ENCODE data around the gene AANAT. TPM values are rescaled to one million over a fixed set of nuclear protein-coding genes. Genes with fewer than 3 reads are reported as not detected.
"Not testable (repeated sequence)": the region's sequence is repeated elsewhere in the genome, so short reads cannot be mapped to it uniquely, and the experiment has no call there.

The AANAT gene
- polyA plus RNA-seq, 4 donors = 0.30 to 0.47 (median 0.38) TPM

DNA sequence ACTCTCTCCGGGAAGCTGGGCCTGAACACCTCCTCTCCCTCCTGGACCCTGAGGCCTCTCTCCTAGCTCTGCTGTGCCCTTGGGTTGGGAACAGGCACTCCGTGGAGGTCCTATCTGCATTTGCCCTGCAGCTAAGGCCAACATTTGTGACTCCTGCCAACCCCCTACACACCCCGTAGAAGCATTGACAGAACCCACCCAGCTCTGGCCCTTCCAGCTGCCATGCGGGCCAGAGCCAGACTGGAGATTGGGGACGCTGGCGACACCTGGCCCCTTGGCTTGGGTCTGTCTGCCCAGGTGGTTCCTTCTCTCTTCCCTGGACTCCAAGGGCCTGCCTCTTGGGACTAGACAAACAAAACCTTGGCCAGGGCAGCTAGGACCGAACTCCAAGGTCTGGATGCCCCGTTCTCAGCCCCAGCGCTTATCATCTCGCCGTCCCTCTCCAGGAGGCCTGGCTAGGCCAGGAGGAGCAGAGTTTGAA lies 34.5 kb downstream of the AANAT start:
- no peak for DNase-seq (ENCODE audit: low read depth in 4 of 4, low spot score in 2 of 4)

DNA sequence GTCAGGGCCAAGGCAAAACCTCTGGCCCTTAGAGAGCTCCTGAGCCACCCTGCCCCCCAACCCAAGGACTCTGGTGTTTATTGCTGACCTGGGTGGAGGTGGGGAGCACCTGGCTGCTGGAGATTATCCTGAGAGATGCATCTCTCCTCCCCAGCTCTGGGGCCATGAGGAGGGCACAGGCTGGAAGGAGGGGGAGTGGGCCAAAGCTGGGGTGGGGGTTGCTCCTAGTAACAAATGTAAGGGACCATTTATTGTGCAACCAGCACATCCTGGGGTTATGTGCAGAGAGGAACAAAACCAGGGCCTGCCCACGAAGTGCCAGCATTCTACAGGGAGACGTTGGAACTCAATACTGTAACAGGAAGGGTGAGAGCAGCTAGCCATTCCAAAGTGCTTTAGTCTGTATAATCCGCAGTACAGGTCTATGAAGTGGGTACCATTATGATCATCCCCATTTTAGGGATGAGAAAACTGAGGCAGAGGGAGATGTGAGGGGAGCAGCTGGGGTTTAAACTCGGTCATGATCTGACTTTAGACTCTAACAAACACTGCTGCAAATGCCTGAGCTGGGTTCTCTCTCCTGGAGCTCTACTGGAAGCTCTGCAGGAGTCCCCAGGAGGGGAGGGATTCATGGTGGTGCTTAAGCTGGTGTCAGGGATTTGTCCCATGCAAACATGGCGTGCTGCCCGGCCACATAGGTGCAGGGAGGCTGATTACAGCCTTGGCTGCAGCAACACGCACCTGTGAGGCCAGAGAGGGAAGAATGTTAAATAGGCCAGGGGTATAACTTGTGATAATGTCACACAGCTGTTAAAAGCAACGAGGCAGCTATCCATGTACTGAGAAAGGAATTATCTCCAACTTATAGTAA lies 35.2 kb downstream of the AANAT start:
- DNase-seq (ENCODE audit: low read depth in 4 of 4, low spot score in 2 of 4) = no peak

DNA sequence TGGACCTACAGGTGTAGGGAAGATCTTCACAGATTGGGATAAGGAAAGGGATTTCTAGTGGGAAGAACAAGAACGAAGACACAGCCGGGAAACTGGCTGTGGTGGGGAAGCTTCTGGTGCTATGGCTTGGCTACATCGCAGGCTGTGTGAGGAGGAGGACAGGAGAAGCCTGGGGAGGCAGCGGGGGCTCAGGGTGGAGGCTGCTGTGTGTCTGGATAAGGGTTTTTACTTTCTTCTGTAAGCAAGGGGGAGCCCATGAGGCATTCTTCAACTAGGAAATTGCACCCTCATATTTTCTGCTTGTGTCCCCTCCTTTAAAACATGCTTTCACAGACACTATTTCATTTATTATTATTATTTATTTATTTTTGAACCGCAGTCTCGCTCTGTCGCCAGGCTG lies 36.7 kb downstream of the AANAT start:
- no peak for DNase-seq (ENCODE audit: low read depth in 4 of 4, low spot score in 2 of 4)

DNA sequence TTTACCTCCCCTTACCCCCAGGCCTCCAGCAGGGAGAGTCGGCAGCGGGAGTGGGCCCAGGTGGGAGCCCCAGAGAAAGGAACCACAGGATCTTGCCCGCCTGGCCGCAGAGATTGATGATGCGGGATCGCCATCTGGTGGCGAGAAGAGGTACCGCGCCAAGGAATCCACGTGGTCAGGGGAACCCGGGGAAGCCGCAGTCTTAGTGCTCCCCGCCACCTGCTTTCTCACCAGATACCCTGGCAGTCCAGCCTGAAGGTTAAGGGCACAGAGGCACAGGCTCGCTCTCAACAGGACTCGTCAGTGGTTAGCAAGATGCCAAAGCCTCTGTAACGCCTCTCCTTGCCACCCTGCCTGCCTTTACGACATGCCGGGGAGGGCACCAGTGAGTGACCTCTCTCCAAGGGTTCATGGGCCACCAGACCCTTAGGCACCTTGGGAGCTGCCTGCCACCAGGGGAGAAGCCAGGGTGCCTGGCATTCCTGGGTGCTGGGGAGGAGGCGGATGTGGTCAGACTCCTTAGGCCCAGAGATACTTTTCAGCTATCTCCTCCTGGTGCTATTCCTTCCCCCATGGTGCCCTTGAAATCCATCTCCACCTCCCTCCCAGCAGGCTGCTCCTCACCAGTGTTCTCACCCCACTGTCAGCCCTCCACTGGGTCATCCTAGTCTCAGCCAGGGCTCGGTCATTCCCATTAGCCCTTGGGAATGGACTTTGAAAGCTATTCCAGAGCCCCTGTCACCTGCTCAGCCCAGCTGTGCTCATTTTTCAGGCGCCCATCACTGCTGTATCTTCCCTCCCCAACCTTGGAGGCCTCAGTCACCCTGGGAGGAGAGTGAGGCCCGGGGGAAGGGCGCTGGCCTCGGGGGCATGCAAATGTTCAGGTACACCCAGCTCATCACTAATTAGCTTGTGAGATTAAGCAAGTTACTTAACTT lies 39.3 kb downstream of the AANAT start:
- no peak for DNase-seq (ENCODE audit: low read depth in 4 of 4, low spot score in 2 of 4)

DNA sequence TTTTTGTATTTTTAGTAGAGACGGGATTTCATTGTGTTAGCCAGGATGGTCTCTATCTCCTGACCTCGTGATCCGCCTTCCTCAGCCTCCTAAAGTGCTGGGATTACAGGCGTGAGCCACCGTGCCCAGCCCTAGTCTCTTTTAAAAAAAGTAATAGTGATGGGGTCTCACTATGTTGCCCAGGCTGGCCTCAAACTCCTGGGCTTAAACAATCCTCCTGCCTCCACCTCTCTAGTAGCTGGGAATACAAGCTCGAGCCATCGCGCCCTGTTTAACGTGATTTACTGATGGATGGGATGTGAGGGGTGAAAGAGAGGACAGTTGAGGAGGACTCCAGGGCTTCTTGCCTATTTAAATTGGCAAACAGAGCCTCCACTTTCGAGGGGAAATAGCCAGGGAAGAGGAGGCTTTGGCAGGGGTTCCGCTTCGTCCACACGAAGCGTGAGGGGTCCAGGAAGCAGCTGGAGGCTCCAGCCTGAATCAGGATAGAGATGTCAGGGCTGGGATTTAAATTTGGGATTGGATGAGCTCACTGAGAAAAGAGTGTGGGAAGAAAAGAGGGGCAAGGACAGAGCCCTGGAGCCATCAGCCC lies 41.2 kb downstream of the AANAT start:
- not testable (repeated sequence) for DNase-seq (ENCODE audit: low read depth in 4 of 4, low spot score in 2 of 4)

DNA sequence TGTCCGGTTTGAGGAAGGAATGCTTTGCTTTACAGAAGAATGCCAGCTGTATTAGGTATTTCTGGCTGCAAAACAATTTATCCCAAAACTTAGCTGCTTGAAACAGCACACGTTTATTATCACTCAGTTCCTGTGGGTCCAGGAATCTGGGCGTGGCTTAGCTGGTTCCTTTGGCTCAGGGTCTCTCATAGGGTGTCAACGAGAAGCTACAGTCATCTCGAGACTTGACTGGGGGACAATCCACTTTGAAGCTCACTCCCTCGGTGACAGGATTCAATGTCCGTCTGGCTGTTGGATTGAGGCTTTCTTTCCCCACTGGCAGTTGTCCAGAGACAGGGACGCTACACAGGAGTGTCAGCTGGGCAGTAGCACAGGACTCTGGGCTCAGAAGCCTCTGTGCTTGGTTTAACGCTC lies 43.4 kb downstream of the AANAT start:
- no peak for DNase-seq (ENCODE audit: low read depth in 4 of 4, low spot score in 2 of 4)

DNA sequence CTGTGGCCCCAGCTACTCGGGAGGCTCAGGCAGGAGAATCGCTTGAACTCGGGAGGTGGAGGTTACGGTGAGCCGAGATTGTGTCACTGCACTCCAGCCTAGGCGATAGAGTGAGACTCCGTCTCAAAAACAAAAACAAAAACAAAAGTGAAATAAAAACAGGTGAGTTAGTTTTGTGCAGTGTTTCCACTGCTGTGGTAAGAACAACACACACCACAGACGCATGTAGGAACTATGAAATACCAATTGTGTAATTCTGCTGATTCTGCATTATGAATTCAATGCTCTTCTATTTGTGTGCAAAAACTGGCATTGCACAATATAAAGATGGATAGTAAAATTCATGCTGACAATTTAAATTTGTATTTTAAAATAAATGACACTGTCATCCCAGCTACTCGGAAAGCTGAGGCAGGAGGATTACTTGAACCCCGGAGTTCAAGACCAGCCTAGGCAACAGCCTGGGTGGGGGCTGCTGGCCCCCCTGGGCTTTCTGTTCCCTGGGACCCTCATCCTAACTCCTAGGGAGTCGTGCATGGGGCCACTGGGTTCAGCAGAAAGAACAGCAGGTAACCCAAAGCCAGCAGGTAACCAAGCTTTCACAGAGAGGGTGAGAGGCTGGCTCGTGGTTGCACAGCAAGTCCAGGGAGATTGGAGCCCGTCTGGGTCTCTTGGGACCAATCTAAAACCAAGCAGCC lies 44.4 kb downstream of the AANAT start:
- DNase-seq (ENCODE audit: low read depth in 4 of 4, low spot score in 2 of 4) = no peak

DNA sequence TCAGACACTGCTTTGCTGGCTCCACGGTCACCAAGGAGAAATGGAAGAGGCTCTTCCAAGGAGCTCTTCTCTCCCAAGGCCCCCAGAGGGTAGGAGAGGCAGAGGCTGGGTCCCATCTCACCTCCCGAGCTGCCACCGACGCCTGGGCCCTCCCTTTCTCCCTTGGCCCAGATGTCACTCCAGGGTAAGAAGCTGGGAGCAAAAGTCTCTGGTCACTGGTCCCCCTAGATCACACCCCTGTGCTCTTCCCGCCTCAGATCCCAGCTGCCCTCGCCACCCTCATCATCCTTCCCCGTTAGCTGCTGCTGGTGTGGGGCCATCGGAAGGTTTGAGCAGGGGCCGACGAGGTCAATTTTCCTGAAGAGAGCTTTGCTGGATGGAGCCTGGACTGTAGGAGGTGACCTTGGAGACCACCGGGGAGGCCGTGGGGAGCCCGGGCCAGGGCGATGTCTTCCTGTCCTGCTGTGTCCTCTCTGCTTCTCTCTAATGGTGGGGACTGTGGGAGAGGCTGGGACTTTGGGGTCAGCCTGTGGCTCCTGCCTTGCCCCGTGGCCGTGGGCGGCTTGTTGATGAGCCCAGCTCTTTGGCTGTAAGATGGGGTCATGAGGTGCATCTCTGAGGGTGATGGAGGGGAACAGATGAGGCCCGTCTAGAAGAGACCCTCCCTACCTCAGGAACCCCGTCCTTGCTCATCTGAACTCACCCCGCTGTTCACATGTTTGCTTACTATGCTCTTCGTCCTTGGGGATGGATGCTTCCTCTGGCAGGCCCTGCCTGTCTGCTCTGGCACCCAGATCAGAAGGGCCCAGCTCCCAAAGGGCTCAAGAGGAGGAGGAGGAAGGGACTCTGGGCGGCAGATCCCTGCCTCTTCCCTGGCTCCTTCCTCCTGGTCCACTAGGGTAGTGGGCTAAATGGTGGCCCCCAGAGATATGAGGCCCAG lies 45.2 kb downstream of the AANAT start:
- DNase-seq (ENCODE audit: low read depth in 4 of 4, low spot score in 2 of 4) = no peak

DNA sequence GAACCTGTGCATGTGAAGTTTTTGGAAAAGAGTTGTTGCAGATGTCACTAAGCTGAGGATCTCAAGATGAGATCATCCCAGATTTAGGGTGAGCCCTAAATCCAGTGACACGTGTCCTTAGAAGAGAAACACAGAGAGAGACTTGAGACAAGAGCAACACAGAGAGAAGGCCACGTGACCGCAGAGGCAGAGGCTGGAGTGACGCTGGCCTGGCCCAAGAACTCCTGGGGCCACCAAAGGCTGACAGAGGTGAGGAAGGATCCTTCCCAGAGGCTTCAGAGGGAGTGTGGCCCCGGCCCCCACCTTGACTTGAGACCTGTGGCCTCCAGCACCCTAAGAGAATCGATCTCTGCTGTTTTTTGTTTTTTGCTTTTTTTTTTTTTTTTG lies 45.9 kb downstream of the AANAT start:
- no peak for DNase-seq (ENCODE audit: low read depth in 4 of 4, low spot score in 2 of 4)

DNA sequence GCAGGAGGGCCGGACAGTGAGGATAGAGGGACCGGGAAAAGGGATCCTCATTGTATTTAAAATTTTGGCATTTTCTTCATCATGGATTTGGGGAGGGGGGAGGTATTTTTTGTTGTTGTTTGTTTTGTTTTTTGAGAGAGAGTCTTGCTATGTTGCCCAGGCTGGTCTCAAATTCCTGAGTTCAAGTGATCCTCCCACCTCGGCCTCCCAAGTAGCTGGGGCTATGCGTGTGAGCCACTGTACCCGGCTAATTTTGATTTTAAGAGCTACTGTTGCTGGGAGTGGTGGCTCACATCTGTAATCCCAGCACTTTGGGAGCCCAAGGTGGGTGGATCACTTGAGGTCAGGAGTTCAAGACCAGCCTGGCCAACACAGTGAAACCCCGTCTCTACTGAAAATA lies 47.0 kb downstream of the AANAT start:
- not testable (repeated sequence) for DNase-seq (ENCODE audit: low read depth in 4 of 4, low spot score in 2 of 4)

DNA sequence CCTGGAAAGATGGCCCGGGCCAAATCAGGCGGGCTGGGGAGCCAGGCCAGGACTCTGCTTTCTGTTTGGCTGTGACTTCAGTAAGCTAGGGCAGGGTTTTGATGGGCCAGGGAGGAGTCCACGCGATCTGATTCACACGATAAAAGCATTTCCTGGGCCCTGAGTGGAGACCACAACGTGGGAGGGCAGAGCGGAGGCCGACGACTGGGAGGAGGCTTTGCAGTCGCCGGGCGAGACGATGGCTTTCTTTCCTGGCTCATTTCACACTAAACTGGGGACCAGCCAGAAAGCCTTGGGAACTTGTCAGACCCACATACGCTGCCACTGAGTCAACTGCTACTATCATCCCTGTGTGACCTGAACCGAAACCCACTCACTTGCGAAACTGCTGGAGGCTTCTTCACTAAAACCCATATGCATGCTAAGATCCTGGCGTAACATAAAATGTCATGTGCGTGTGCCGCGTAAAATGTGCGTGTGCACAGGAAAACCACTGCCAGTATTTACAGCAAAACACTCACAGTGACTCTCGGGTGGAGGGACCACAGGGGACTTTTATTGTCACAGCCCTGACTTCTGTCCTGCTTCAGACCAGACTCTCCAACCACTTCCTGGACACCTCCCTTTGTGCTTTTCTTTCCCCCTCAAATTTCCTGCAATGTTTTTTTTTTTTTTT lies 48.0 kb downstream of the AANAT start:
- DNase-seq (ENCODE audit: low read depth in 4 of 4, low spot score in 2 of 4) = no peak

DNA sequence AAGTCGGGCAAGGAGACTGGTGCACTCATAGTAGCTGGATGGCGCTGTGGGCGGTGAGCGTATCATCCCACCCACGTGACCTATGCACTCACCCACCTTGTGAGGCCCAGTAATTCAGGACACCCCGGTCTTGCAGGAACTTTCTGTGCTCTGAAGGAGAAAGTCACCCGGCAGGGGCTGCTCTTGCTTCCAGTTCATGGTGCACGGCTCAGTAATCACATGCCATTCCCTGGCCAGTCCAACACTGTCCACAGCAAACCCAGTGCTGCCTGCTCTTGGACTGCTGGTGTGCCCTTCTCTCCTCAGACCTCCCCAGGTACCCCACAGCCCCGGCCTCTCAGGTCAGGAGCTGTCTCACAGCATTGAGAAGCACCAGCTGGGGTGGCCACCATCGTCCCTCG lies 50.2 kb downstream of the AANAT start:
- no peak for DNase-seq (ENCODE audit: low read depth in 4 of 4, low spot score in 2 of 4)

DNA sequence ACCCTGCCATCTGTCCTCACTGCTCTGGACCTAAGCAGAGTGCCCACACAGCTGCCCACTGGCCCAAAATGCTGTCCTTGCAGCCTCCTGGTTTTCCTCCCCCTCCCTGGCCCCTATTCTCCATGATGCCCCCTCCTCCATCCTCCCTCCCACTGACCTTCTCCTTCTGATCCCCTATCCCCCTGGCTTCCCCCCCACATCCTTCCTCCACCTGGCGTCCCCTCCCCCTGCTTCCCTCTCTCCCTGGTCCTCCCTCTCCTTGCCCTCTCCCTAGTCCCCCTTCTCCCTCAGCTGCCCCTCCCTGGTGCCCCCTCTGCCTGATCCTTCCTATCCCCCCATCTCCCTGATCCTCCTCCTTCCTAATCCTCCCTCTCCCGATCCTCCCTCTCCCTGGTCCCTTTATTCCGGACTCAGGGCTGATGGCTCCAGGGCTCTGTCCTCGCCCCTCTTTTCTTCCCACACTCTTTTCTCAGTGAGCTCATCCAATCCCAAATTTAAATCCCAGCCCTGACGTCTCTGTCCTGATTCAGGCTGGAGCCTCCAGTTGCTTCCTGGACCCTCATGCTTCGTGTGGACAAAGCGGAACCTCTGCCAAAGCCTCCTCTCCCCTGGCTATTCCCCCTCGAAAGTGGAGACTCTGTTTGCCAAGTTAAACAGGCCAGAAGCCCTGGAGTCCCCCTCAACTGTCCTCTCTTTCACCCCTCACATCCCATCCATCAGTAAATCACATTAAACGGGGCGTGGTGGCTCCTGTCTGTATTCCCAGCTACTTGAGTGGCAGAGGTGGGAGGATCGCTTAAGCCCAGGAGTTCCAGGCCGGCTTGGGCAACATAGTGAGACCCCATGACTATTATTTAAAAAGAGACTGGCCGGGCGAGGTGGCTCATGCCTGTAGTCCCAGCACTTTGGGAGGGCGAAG lies 51.9 kb downstream of the AANAT start:
- no peak for DNase-seq (ENCODE audit: low read depth in 4 of 4, low spot score in 2 of 4)

Other genes starting within 250 kb of the AANAT start
- 10 to 100 TPM; 22.0 to 39.1 (median 28.8) TPM for gene RNF157, start 227.1 kb upstream of the AANAT start, polyA plus RNA-seq (ENCODE audit: insufficient read length in 4 of 4)
- gene UBALD2, start 202.3 kb upstream of the AANAT start, polyA plus RNA-seq (ENCODE audit: insufficient read length in 4 of 4) = 10 to 100 TPM; 29.0 to 60.6 (median 49.1) TPM
- 10 to 100 TPM in 2 of 4 donors, 1 to 10 TPM in 2; 4.3 to 11.1 (median 8.3) TPM for gene QRICH2, start 159.3 kb upstream of the AANAT start, polyA plus RNA-seq (ENCODE audit: insufficient read length in 4 of 4)
- gene PRPSAP1, start 113.7 kb upstream of the AANAT start, polyA plus RNA-seq (ENCODE audit: insufficient read length in 4 of 4) = 10 to 100 TPM; 73.8 to 91.2 (median 80.6) TPM
- gene SPHK1, start 83.0 kb upstream of the AANAT start, polyA plus RNA-seq (ENCODE audit: insufficient read length in 4 of 4) = 1 to 10 TPM; 2.0 to 3.4 (median 2.9) TPM
- gene UBE2O, start 14.5 kb upstream of the AANAT start, polyA plus RNA-seq (ENCODE audit: insufficient read length in 4 of 4) = 10 to 100 TPM; 20.9 to 30.0 (median 28.9) TPM
- 1 to 10 TPM; 4.8 to 9.2 (median 7.7) TPM for gene RHBDF2, start 33.8 kb downstream of the AANAT start, polyA plus RNA-seq (ENCODE audit: insufficient read length in 4 of 4)
- 10 to 100 TPM; 12.2 to 23.4 (median 14.9) TPM for gene CYGB, start 70.1 kb downstream of the AANAT start, polyA plus RNA-seq (ENCODE audit: insufficient read length in 4 of 4)
- gene PRCD, start 72.4 kb downstream of the AANAT start, polyA plus RNA-seq (ENCODE audit: insufficient read length in 4 of 4) = 1 to 10 TPM; 2.6 to 6.3 (median 4.1) TPM
- gene ST6GALNAC2, start 118.3 kb downstream of the AANAT start, polyA plus RNA-seq (ENCODE audit: insufficient read length in 4 of 4) = 10 to 100 TPM in 2 of 4 donors, 1 to 10 TPM in 2; 9.3 to 13.8 (median 9.8) TPM
- gene ST6GALNAC1, start 176.2 kb downstream of the AANAT start, polyA plus RNA-seq (ENCODE audit: insufficient read length in 4 of 4) = under 1 TPM; 0.33 to 0.81 (median 0.37) TPM
- 100 to 1,000 TPM in 2 of 4 donors, 10 to 100 TPM in 2; 87.3 to 119 (median 105) TPM for gene MXRA7, start 243.4 kb downstream of the AANAT start, polyA plus RNA-seq (ENCODE audit: insufficient read length in 4 of 4)